HepG2 (cell line): ENCODE data around the gene ARL8A. TPM values are rescaled to one million over a fixed set of nuclear protein-coding genes. Genes with fewer than 3 reads are reported as not detected.

Experiments used
- ATAC-seq: fragments of 200-7000 bp; cut with Tn5 transposase; 3 replicates; pipeline ENCODE4 v1.9.1; 2020; ENCODE audit warnings: mild to moderate bottlenecking, moderate library complexity
- BruUV-seq: library from RNA; stranded (reverse); fragments of 400-500 nt; replicated peaks from 2 replicates; lab custom pipeline; 2021; lab: Mats Ljungman, UMichigan
- CTCF ChIA-PET: fragments of 300-600 bp; formaldehyde crosslinking; extraction: SDS; loops from one replicate; lab custom pipeline; 2021; ENCODE audit warnings: low total read pairs, inconsistent platforms, low intra/inter-chr PET ratio; lab: Yijun Ruan, JAX
- POLR2A ChIA-PET: fragments of 350-600 bp; sonication (Branson Sonifier 250); formaldehyde crosslinking; loops from one replicate; lab custom pipeline; 2020; ENCODE audit warnings: antibody characterized with exemption, inconsistent platforms; lab: Yijun Ruan, JAX
- DNase-seq: peaks from one replicate; pipeline ENCODE4 v3.0.0-alpha.2; 2015; ENCODE audit warnings: low spot score
- FAIRE-seq: peaks from 3 replicates; lab custom pipeline; 2011; peaks lifted over from hg19 to GRCh38; lab: Jason Lieb, UNC
- H2AFZ ChIP-seq: one replicate; pipeline ENCODE4 v1.6.1; 2011; ENCODE audit warnings: low read length, inconsistent platforms
- H3K27ac ChIP-seq: fragments of 300-600 bp; 3 replicates; pipeline ENCODE4 v1.8.0; 2011; ENCODE audit warnings: mixed run types, mild to moderate bottlenecking, mixed read lengths, low read length, inconsistent platforms; ENCODE audit not compliant: insufficient read depth; ENCODE audit errors: extremely low read length
- H3K27me3 ChIP-seq, 2 experiments: fragments of 200-600 bp in 1 of 2; 2 replicates in 1 of 2; 3 replicates in 1 of 2; pipeline versions ENCODE4 v1.6.0 to v1.8.0; 2011; ENCODE audit warnings: low read length in 2 of 2, mild to moderate bottlenecking in 2 of 2, moderate library complexity in 2 of 2, inconsistent platforms in 1 of 2; ENCODE audit not compliant: insufficient read depth in 2 of 2, control insufficient read depth in 1 of 2
- H3K36me3 ChIP-seq, 2 experiments: fragments of 200-600 bp in 1 of 2; replicated peaks in 1 of 2; 2 replicates in 1 of 2; 3 replicates in 1 of 2; pipeline versions ENCODE4 v1.5.1 to v1.8.0; 2011; ENCODE audit warnings: low read length in 2 of 2, inconsistent platforms in 1 of 2; ENCODE audit not compliant: insufficient read depth in 2 of 2, control insufficient read depth in 1 of 2
- H3K4me1 ChIP-seq: 2 replicates; pipeline ENCODE4 v1.5.1; 2012; ENCODE audit warnings: low read length, inconsistent platforms; ENCODE audit not compliant: insufficient read depth
- H3K4me2 ChIP-seq: 2 replicates; pipeline ENCODE4 v1.6.0; 2011; ENCODE audit warnings: low read depth, low read length, inconsistent platforms
- H3K4me3 ChIP-seq, 3 experiments: fragments of 200-600 bp in 1 of 3; sonication (generic), shearing (Covaris generic) in 1 of 3; replicated peaks in 1 of 3; 2 replicates each; pipeline ENCODE4 v1.5.1; 2011 to 2016; ENCODE audit warnings: low read length in 3 of 3, inconsistent platforms in 2 of 3, low read depth in 2 of 3, mild to moderate bottlenecking in 2 of 3, control low read depth in 1 of 3, mixed read lengths in 1 of 3; ENCODE audit not compliant: insufficient read depth in 1 of 3
- H3K79me2 ChIP-seq: one replicate; pipeline ENCODE4 v1.6.1; 2011; ENCODE audit warnings: low read length, inconsistent platforms; ENCODE audit not compliant: insufficient read depth
- H3K9ac ChIP-seq: 2 replicates; pipeline ENCODE4 v1.6.0; 2011; ENCODE audit warnings: mild to moderate bottlenecking, low read depth, low read length, inconsistent platforms; ENCODE audit not compliant: insufficient read depth
- H3K9me3 ChIP-seq: 2 replicates; pipeline ENCODE4 v1.5.1; 2012; ENCODE audit warnings: mild to moderate bottlenecking, low read length
- H4K20me1 ChIP-seq: 2 replicates; pipeline ENCODE4 v1.6.0; 2011; ENCODE audit warnings: inconsistent platforms, mild to moderate bottlenecking, low read length, moderate library complexity; ENCODE audit not compliant: insufficient read depth
- CERS6 ChIP-seq: sonication (generic); formaldehyde crosslinking; IDR thresholded peaks from 2 replicates; pipeline ENCODE4 v1.5.0; 2020; ENCODE audit warnings: missing genetic modification reagents
- HOXA5 ChIP-seq: sonication (generic); formaldehyde crosslinking; IDR thresholded peaks from 2 replicates; pipeline ENCODE4 v1.4.0; 2020; ENCODE audit warnings: missing genetic modification reagents
- NKX3-1 ChIP-seq: sonication (generic); formaldehyde crosslinking; IDR thresholded peaks from 2 replicates; pipeline ENCODE4 v1.5.0; 2020; ENCODE audit warnings: missing genetic modification reagents
- PAWR ChIP-seq: sonication (generic); formaldehyde crosslinking; IDR thresholded peaks from 2 replicates; pipeline ENCODE4 v1.4.0; 2020; ENCODE audit warnings: missing genetic modification reagents, mild to moderate bottlenecking, borderline replicate concordance
- POLR2G ChIP-seq: fragments of 200-400 bp; formaldehyde crosslinking; IDR thresholded peaks from 2 replicates; pipeline ENCODE4 v1.6.1; 2018; ENCODE audit warnings: mild to moderate bottlenecking, low read depth, low read length, moderate library complexity
- SMAD3 ChIP-seq: sonication (generic); formaldehyde crosslinking; IDR thresholded peaks from 2 replicates; pipeline ENCODE4 v1.4.0; 2020; ENCODE audit warnings: missing genetic modification reagents
- SRSF4 ChIP-seq: fragments of 200-400 bp; formaldehyde crosslinking; IDR thresholded peaks from one replicate; pipeline ENCODE4 v1.6.1; 2018; ENCODE audit warnings: mild to moderate bottlenecking, low read depth, low read length, moderate library complexity; ENCODE audit not compliant: poor library complexity, severe bottlenecking
- ZBTB46 ChIP-seq: sonication (generic); formaldehyde crosslinking; IDR thresholded peaks from 2 replicates; pipeline ENCODE4 v1.4.0; 2020; ENCODE audit warnings: mild to moderate bottlenecking, missing genetic modification reagents, borderline replicate concordance
- ZNF225 ChIP-seq: sonication (generic); formaldehyde crosslinking; IDR thresholded peaks from 2 replicates; pipeline ENCODE4 v1.4.0; 2020; ENCODE audit warnings: mild to moderate bottlenecking, missing genetic modification reagents
- WGBS: methylation state at CpG from one replicate; pipeline ENCODE4 v1.1.6; 2017; ENCODE audit warnings: low lambda C conversion rate; 5-methylcytosine and 5-hydroxymethylcytosine counted together
- in situ Hi-C: cut with HindIII; loops from 2 replicates; pipeline ENCODE4 v1.10.0; 2017; ENCODE audit warnings: low pct_unique_long_range_greater_than_20kb; ENCODE audit not compliant: extremely low pct_ligation_motif_present
- intact Hi-C: fragments of 100-400 bp; cut with micrococcal nuclease; formaldehyde crosslinking; loops from one replicate; pipeline ENCODE4 v1.10.0; 2022; ENCODE audit not compliant: unreplicated experiment
- polyA plus RNA-seq, 8 experiments: library from polyadenylated mRNA; depleted of rRNA in 3 of 8; stranded (reverse) in 7 of 8; unstranded in 1 of 8; fragments of >200 nt; fragmentation: Illumina TruSeq in 4 of 8; extraction: Trizol in 4 of 8; gene quantifications; 2 replicates each; pipeline versions ENCODE4 v1.2.1 to v1.2.3, GENCODE V29; 2011 to 2016; ENCODE audit warnings: low read depth in 4 of 8, missing spikeins in 1 of 8, mixed read lengths in 1 of 8; ENCODE audit not compliant: insufficient read depth in 1 of 8
- total RNA-seq, 5 experiments: library from RNA; depleted of rRNA; stranded (reverse); fragments of >200 nt; fragmentation: Illumina TruSeq; extraction: Trizol; gene quantifications; 2 replicates each; pipeline ENCODE4 v1.2.3, GENCODE V29; 2016; ENCODE audit warnings: low read depth in 1 of 5

The ARL8A gene
- total and polyA plus RNA-seq, 2 of the 13 experiments (the other 11 are each of a cell fraction or from before 2014, with no cell fraction given) = 2.7 to 23.4 TPM

- ChIA-PET CTCF (no interaction called here), POLR2A (no interaction called here)
- ATAC-seq = no peak
- intact Hi-C loops (no loop called here), in situ Hi-C loops (no loop called here)
- peaks cover 0 to 57% of the 10 kb centered on the region in 2 experiments; a peak in 4 of 5 replicates for H3K27me3 ChIP-seq
- H3K4me2 ChIP-seq = no peak overlapping the region
- peaks cover 12% of the 10 kb centered on the region for H3K4me1 ChIP-seq
- no peak for DNase-seq
- WGBS = 31% methylated on average over 8 of the region's 8 CpGs
- H3K4me3 ChIP-seq = no peak overlapping the region
- no peak for TF ChIP-seq ZNF225 (CRISPR knock-in tag)
- TF ChIP-seq SMAD3 (CRISPR knock-in tag) = no peak
- TF ChIP-seq ZBTB46 = no peak
- no peak for TF ChIP-seq NKX3-1 (CRISPR knock-in tag)
- no peak for TF ChIP-seq HOXA5 (CRISPR knock-in tag)
- TF ChIP-seq PAWR (CRISPR knock-in tag) = no peak
- no peak for TF ChIP-seq POLR2G
- no peak for TF ChIP-seq CERS6 (CRISPR knock-in tag)
- no peak for TF ChIP-seq SRSF4
- FAIRE-seq = no peak
- H4K20me1 ChIP-seq = no peaks in the 10 kb centered on the region
- BruUV-seq = no TSS peak
- H3K9me3 ChIP-seq = no peaks in the 10 kb centered on the region
- no peak overlapping the region for H3K27ac ChIP-seq
- no peak overlapping the region for H2AFZ ChIP-seq
- no peaks in the 10 kb centered on the region for H3K36me3 ChIP-seq
- H3K79me2 ChIP-seq = no peaks in the 10 kb centered on the region
- H3K9ac ChIP-seq = no peak overlapping the region
Observed at GRCh38 chr1:202150602-202151001, 6.1 kb upstream of the ARL8A start.
